C4-2B (cell line): ENCODE results near the gene MNS1.
"Not testable (repeated sequence)": the region's sequence is repeated elsewhere in the genome, so short reads cannot be mapped to it uniquely, and the experiment has no call there.

Experiments
- H3K27ac ChIP-seq: fragments of 450-650 bp; 2 replicates; pipeline ENCODE4 v1.5.1; 2017
- CTCF ChIP-seq: fragments of 450-650 bp; conservative IDR thresholded peaks from 2 replicates; pipeline ENCODE4 v1.5.1; 2017; ENCODE audit warnings: mild to moderate bottlenecking
- ZFX ChIP-seq: fragments of 450-650 bp; IDR thresholded peaks from 2 replicates; pipeline ENCODE4 v1.6.1; 2017

MNS1 gene

GRCh38 chr15:56491110-56491722, 26.3 kb upstream of the MNS1 start:
- no peak for TF ChIP-seq ZFX
- TF ChIP-seq CTCF = peak; percentile 95
- no peak overlapping the region for H3K27ac ChIP-seq

GRCh38 chr15:56490461-56490860, 25.5 kb upstream of the MNS1 start:
- TF ChIP-seq ZFX (no peak), CTCF (no peak)

GRCh38 chr15:56486206-56486605, 21.3 kb upstream of the MNS1 start:
- H3K27ac ChIP-seq = not testable (repeated sequence)

More at GRCh38 chr15:56490461-56490860, 25.5 kb upstream of the MNS1 start:
- H3K27ac ChIP-seq = no peak overlapping the region

- H3K27ac ChIP-seq = not testable (repeated sequence)
Measured at GRCh38 chr15:56485426-56485825, 20.5 kb upstream of the MNS1 start.

- no peak for TF ChIP-seq ZFX
- TF ChIP-seq CTCF = no peak
- H3K27ac ChIP-seq = no peak overlapping the region
Measured at GRCh38 chr15:56484287-56484686, 19.4 kb upstream of the MNS1 start.

- H3K27ac ChIP-seq = no peak overlapping the region
- TF ChIP-seq ZFX (no peak), CTCF (no peak)
Measured at GRCh38 chr15:56475351-56475750, 10.4 kb upstream of the MNS1 start.

GRCh38 chr15:56473017-56473416, 8.1 kb upstream of the MNS1 start:
- no peak overlapping the region for H3K27ac ChIP-seq

GRCh38 chr15:56472278-56472677, 7.3 kb upstream of the MNS1 start:
- no peak for TF ChIP-seq ZFX
- no peak for TF ChIP-seq CTCF
- no peak overlapping the region for H3K27ac ChIP-seq

More at GRCh38 chr15:56473017-56473416, 8.1 kb upstream of the MNS1 start:
- TF ChIP-seq CTCF (no peak), ZFX (no peak)
